Fibroblast of the aortic adventitia (primary cell): ENCODE measurements around the gene FILIP1. TPM values are rescaled to one million over a fixed set of nuclear protein-coding genes. Genes with fewer than 3 reads are reported as not detected.
A peak's percentile ranks its signal among the peaks of the same experiment; 100 is the strongest.

Experiments
- DNase-seq: peaks from one replicate; pipeline ENCODE4 v3.0.0-alpha.2; 2010; ENCODE audit warnings: low read depth
- H3K4me3 ChIP-seq: 2 replicates; pipeline ENCODE4 v1.5.1; 2011; ENCODE audit warnings: low read depth, mild to moderate bottlenecking, control low read depth, low read length, moderate library complexity
- CTCF ChIP-seq: IDR thresholded peaks from 2 replicates; pipeline ENCODE4 v1.5.1; 2011; ENCODE audit warnings: mild to moderate bottlenecking, low read length, control low read depth, inconsistent platforms; ENCODE audit not compliant: insufficient read depth
- total RNA-seq: library from RNA; depleted of rRNA; stranded (reverse); fragments of >200 nt; gene quantifications from 2 replicates; pipeline ENCODE4 v1.2.3, GENCODE V29; 2012; ENCODE audit warnings: low replicate concordance

The FILIP1 gene
- total RNA-seq, 1 donor, result 0.45 TPM

GRCh38 chr6:75528423-75528822 lies 34.8 kb upstream of the FILIP1 start:
- TF ChIP-seq CTCF, result no peak
- H3K4me3 ChIP-seq, result no peak overlapping the region
- DNase-seq, result peak; percentile 65

DNA sequence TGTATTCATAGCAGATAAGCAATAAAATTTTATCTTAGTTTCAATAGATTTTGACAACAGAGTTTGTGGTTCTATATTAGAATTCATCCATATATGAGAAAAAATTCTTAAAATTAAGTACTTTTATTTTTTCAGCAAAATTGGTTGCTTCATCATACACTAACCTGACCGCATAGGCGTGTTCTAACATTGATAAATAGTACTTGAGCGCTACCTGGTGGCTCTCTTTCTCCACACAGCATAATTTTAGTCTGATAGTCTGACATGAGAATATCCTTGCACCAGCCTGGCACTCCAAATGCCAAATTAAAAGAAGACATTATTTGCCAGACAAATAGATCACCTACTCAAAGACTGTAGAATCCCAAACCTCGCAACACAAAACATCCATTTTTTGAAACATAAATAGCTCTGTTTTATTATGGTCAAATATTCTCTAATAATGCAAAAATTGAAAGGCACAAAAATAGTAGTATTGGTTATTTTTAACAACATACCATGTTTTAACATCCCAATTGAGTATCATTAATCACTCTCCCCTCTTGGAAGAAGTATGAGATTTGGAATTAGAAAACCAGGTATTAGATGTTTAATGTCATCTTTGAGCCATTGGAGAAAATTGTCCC lies 33.0 kb upstream of the FILIP1 start:
- peak; percentile 63 for TF ChIP-seq CTCF
- H3K4me3 ChIP-seq, result no peak overlapping the region
- peak; percentile 86 for DNase-seq

DNA sequence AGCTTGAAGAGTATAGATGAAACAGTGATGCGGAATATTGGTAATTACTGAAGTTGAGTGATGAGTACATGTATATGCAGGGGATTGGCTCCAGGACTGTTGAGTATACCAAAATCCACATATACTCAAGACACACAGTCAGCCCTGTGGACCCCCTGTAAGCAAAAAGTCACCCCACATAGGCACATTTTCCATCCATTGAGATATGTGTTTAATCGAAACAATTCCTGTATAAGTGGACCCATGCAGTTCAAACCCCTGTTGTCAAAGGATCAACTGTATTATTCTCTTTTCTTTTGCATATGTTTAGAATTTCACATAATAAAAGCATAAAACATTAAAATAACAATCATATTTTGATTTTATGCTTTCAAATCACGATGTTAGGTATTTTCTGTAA lies 32.1 kb upstream of the FILIP1 start:
- no peak for TF ChIP-seq CTCF
- no peak overlapping the region for H3K4me3 ChIP-seq
- DNase-seq, result no peak

- peak; percentile 79 for DNase-seq
- no peak for TF ChIP-seq CTCF
- H3K4me3 ChIP-seq, result no peak overlapping the region
Measured at GRCh38 chr6:75524322-75524972, 30.8 kb upstream of the FILIP1 start.

DNA sequence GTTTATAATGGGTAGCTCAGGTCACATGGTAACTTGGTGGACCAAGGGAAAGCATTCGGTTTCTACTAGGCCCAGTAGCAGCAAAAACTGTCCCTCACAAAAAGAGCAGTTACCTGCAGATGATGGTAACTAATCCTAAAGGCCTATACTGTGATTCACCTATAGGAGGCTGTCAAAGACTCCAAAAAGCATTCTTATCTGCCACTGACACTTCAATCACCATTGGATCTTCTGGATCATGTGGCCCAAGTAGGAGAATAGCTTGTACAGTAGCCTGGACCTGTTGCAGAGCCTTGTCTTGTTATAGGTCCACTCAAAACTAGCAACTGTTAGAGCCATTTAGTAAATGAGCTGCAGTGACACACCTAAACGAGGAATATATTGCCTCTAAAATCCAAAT lies 23.2 kb upstream of the FILIP1 start:
- H3K4me3 ChIP-seq, result no peak overlapping the region
- no peak for TF ChIP-seq CTCF
- DNase-seq, result no peak

- no peak for DNase-seq
- TF ChIP-seq CTCF, result no peak
- H3K4me3 ChIP-seq, result no peak overlapping the region
Measured at GRCh38 chr6:75512591-75512990, 19.0 kb upstream of the FILIP1 start.
